ENCODE data around the gene COCH. TPM values are rescaled to one million over a fixed set of nuclear protein-coding genes. Genes with fewer than 3 reads are reported as not detected.
"Not testable (repeated sequence)": the region's sequence is repeated elsewhere in the genome, so short reads cannot be mapped to it uniquely, and the experiment has no call there.

COCH gene
- total RNA-seq, 2 donors from 2014 or later, result 0.91 to 2.4 TPM

DNA sequence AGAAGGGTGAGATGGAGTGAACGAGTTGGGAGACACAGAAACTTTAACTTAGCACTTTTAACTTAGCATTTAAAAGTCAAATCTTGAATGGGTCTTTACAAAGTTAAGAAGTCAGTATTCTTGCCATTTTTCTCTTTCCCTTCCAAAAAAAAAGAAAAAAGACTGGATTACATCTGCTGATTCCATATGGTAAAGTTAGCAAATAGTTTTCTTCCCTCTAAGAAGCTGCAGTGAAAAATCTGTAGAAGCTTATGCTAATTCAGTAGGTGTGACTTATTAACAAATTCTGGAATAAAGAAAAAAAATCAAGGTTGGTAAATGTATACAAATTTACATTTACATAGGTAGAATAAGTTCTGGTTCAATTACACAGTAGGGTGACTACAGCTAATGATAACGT, 50.9 kb downstream of the COCH start:
- H3K4me1 ChIP-seq, result no peaks in the 10 kb centered on the region
- intact Hi-C loops (cut with DNase I), result no loop called here
- H3K27me3 ChIP-seq, result no peaks in the 10 kb centered on the region
- no peak overlapping the region for H3K4me3 ChIP-seq
- H3K9ac ChIP-seq (ENCODE audit: low read depth in 2 of 2, low read length in 2 of 2), result no peak overlapping the region
- H3K36me3 ChIP-seq, result no peaks in the 10 kb centered on the region
- no peak for DNase-seq
- H3K9me3 ChIP-seq, result no peaks in the 10 kb centered on the region
- no peak overlapping the region for H3K27ac ChIP-seq
- TF ChIP-seq, protein P1, sequence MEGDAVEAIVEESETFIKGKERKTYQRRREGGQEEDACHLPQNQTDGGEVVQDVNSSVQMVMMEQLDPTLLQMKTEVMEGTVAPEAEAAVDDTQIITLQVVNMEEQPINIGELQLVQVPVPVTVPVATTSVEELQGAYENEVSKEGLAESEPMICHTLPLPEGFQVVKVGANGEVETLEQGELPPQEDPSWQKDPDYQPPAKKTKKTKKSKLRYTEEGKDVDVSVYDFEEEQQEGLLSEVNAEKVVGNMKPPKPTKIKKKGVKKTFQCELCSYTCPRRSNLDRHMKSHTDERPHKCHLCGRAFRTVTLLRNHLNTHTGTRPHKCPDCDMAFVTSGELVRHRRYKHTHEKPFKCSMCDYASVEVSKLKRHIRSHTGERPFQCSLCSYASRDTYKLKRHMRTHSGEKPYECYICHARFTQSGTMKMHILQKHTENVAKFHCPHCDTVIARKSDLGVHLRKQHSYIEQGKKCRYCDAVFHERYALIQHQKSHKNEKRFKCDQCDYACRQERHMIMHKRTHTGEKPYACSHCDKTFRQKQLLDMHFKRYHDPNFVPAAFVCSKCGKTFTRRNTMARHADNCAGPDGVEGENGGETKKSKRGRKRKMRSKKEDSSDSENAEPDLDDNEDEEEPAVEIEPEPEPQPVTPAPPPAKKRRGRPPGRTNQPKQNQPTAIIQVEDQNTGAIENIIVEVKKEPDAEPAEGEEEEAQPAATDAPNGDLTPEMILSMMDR (IDR thresholded peaks at IDR 0.05), result no peak

DNA sequence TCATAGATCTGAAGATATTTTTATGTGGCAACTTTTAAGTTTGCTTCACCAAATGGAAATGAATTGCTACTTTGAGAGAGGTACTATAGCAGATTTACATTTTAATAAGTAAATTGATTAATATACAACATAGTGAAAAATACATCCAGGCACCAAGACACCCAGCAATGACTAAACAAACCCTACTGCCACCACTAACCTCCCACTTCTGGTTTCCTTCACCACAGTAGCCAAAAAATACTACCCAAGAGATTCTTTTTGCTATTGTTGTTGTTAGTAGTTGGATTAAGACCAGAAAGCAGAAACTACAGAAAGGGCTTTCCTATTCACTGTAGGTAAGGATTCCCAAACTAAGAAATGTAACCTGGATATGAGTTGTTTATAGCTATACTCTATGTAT, 54.1 kb downstream of the COCH start:
- intact Hi-C loops (cut with DNase I), result no loop called here
- Histone ChIP-seq H3K9ac (ENCODE audit: low read depth in 2 of 2, low read length in 2 of 2) (no peak overlapping the region), H3K36me3 (no peaks in the 10 kb centered on the region), H3K27ac (no peak overlapping the region), H3K27me3 (no peaks in the 10 kb centered on the region), H3K4me3 (no peak overlapping the region), H3K9me3 (no peaks in the 10 kb centered on the region), H3K4me1 (no peaks in the 10 kb centered on the region)
- DNase-seq, result no peak
- TF ChIP-seq, protein P1 (IDR thresholded peaks at IDR 0.05), result no peak

DNA sequence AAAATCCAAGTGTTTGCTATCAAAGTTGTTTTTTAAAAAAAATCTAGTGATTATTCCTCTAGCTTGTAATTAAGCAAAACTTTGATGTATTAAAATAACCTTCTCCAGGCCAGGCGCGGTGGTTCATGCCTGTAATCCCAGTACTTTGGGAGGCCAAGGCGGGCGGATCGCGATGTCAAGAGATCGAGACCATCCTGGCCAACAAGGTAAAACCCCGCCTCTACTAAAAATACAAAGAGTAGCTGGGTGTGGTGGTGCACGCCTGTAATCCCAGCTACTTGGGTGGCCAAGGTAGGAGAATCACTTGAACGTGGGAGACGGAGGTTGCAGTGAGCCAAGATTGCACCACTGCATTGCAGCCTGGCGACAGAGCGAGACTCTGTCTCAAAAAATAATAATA, 59.6 kb downstream of the COCH start:
- intact Hi-C loops (cut with DNase I); H3K27me3 ChIP-seq; H3K9ac ChIP-seq (ENCODE audit: low read depth in 2 of 2, low read length in 2 of 2); H3K9me3 ChIP-seq; H3K4me3 ChIP-seq; H3K27ac ChIP-seq; H3K36me3 ChIP-seq; DNase-seq; H3K4me1 ChIP-seq: not testable (repeated sequence)

DNA sequence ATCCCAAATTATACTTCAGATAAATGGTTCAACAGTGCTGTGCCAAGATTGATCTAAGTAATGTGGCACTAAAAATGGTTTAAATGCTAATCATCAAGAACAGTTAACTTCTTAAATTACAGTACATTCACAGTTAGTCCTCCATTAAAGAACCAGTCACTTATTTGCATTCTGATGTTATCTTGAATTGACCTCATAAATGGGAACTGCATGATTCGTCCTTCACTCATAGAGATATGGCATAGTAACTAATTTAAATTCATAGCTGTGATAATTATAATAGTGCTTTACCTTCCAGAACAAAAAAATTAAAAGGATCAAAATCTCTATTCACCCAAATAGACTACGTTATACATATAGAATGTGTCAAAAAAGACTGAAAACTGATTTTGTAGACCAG, 61.1 kb downstream of the COCH start:
- TF ChIP-seq, protein P1 (IDR thresholded peaks at IDR 0.05), result no peak
- Histone ChIP-seq H3K9ac (ENCODE audit: low read depth in 2 of 2, low read length in 2 of 2) (no peak overlapping the region), H3K27me3 (no peaks in the 10 kb centered on the region), H3K27ac (no peak overlapping the region), H3K36me3 (no peaks in the 10 kb centered on the region), H3K9me3 (no peaks in the 10 kb centered on the region), H3K4me3 (no peak overlapping the region), H3K4me1 (no peaks in the 10 kb centered on the region)
- intact Hi-C loops (cut with DNase I), result no loop called here
- DNase-seq, result no peak

DNA sequence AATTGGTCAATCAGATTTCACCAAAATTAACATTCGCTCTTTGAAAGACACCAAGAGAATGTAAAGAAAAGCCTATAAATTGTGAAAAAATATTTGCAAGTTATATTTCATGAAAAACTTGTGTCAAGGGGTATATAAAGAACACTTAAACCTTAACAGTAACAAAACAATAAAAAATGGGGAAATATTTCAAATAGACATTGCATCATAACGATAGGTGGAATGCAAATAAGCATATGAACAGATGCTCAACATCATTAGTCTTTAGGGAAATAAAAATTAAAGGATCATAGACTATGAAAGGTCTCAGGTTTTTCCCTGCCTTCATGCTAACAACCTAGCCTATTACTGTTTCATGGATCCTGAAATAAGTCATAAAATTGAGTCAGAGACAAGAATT, 64.3 kb downstream of the COCH start:
- Histone ChIP-seq H3K27me3 (no peaks in the 10 kb centered on the region), H3K4me1 (no peaks in the 10 kb centered on the region), H3K36me3 (no peaks in the 10 kb centered on the region), H3K9me3 (no peaks in the 10 kb centered on the region), H3K27ac (no peak overlapping the region), H3K9ac (ENCODE audit: low read depth in 2 of 2, low read length in 2 of 2) (no peak overlapping the region), H3K4me3 (no peak overlapping the region)
- no peak for DNase-seq
- TF ChIP-seq, protein P1 (IDR thresholded peaks at IDR 0.05), result no peak
- intact Hi-C loops (cut with DNase I), result no loop called here

Other genes starting within 250 kb of the COCH start
- 1 to 10 TPM; 3.3 to 4.9 TPM for gene AP4S1, start 151.1 kb downstream of the COCH start, total RNA-seq
- gene STRN3, start 151.8 kb downstream of the COCH start, total RNA-seq, result 10 to 100 TPM; 23.6 to 41.1 TPM

All from colonic mucosa (tissue), 4 donors.